HG03442 (cell line): ENCODE measurements around the gene IFIT1.
"Not testable (repeated sequence)": the region's sequence is repeated elsewhere in the genome, so short reads cannot be mapped to it uniquely, and the experiment has no call there.

Source experiments
- ATAC-seq: cut with Tn5 transposase; IDR thresholded peaks from one replicate; pipeline ENCODE4 v1.9.1; 2021; ENCODE audit warnings: mild to moderate bottlenecking, moderate library complexity; ENCODE audit not compliant: unreplicated experiment

The IFIT1 gene

DNA sequence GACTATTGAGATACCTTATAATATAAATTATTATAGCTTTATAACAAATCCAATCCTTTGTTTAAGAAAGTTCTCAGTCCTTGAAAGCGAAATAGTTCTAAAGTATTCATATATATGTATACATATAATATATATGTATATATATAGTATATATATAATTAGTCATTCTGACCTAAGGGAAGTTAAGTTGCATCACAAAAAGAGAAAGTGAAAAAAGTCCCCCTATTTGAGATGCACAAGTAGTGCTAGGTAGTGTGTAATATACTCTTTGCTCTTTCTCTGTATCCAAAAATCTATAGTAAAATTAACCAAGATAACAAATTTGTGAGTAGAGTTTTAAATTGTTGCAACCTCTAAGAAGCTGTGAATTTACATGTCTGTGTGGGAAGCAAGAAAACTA lies 27.9 kb upstream of the IFIT1 start:
- no peak for ATAC-seq

DNA sequence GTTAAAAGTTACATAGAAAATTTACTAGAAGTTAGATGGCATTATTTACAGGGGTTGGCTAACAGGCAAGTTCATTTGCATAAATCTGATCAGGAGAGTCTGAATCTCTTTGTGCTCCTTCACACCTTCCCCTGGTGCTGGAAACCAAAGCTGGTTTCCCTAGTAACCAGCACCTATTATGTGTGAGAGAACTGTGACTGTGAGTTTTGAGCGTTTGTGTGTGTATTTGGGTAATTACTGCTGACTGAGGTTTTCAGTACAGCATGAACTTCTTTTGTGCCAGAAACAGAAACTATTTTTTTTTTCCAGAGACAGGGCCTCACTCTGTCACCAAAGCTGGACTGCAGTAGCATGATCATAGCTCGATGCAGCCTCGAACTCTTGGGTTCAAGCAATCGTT lies 24.9 kb upstream of the IFIT1 start:
- peak; percentile 83 for ATAC-seq

DNA sequence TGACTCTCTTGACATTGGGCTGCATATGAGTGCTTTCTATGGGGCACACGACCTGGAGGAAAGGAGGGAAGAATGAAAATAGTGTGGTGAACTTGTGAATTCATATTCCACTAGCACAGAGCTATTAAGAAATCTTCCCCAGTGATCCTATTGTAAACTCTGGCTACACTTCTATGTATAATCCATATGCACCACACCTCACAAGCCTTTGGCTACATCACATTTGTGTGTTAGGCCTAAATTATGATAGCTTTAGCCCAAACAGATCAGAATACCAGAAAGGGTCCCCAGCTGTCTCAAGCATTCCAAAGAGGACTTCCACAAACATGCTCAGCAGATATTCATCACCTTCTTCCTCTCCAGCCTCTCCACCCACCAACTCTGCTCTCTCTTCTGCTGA lies 24.3 kb upstream of the IFIT1 start:
- ATAC-seq = no peak

DNA sequence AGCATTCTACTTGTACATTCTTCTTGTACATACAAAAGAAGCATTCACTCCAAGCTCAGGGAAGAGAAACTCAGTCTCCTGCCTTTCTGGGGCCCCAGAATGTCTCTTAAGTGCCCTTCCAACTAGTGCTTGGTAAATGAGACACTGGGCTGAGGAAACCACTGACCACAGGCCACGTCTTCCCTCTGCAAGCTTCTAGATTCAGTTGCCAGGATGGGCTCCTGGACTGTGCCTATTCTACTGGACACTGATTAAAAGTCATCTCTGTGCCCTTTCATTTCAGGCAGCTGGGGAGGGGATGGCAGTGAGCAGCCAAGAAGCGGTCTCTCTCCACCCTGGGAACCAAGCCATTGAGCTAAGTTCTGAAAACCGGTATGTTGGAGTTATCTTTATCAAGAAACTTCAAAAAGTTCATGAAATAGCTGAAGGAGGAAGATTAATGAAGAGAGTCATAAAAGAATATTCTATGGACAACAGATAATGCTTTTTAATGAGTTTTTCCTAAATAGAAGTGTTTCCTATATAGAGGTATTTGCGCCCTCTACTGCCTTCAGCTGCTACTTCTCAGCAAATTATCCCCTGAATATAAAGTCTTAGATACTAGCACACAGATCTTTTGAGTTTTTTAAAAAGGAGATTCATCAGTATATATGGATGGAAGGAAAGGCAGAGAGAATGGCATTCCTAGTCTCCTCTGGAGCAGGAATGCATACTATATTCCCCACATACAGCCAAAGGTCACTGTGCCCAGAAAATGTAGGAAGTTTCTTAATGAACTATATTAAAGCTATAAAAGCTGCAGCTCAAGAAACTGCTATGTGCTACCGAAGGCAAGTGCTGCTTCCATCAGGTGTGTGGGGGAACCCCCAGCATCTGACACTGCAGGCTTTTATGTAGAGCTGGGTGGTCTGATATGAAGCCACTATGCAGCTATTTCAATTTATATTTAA lies 23.0 kb upstream of the IFIT1 start:
- ATAC-seq = no peak

DNA sequence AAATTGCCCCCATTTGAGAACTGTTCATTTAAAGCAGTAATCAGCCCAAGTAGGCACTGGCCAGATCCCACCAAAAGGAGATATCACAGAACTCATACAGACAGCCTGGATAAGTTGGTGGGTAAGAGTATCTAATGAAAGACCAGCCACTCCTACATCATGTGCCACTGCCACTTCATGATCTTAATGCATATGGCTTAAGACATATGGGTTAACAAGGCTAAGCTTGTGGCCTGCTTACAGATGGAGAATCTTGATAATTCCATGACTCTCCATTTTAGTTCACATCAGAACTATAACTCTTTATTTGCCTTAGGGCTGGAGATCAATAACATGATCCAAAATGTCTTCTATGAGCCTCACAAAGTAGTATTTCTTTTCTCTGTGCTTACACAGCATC lies 21.3 kb upstream of the IFIT1 start:
- no peak for ATAC-seq

DNA sequence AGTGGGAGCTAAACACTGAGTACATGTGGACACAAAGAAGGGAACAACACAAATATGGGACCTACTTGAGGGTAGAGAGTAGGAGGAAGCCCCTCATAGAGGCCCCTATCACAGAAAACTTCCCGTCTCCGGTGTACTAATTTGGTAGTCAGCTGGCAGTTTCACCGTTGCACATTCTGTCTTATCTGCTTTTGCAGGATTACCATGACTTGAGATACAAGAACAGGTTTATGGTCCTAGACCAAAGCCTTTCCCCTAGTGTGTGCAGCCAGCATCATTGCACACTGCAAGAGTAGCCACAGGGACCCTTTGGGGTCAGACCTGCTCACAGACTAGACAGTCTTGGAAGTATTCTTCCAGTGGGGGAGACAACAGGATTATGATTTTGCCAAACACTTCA lies 20.4 kb upstream of the IFIT1 start:
- no peak for ATAC-seq

DNA sequence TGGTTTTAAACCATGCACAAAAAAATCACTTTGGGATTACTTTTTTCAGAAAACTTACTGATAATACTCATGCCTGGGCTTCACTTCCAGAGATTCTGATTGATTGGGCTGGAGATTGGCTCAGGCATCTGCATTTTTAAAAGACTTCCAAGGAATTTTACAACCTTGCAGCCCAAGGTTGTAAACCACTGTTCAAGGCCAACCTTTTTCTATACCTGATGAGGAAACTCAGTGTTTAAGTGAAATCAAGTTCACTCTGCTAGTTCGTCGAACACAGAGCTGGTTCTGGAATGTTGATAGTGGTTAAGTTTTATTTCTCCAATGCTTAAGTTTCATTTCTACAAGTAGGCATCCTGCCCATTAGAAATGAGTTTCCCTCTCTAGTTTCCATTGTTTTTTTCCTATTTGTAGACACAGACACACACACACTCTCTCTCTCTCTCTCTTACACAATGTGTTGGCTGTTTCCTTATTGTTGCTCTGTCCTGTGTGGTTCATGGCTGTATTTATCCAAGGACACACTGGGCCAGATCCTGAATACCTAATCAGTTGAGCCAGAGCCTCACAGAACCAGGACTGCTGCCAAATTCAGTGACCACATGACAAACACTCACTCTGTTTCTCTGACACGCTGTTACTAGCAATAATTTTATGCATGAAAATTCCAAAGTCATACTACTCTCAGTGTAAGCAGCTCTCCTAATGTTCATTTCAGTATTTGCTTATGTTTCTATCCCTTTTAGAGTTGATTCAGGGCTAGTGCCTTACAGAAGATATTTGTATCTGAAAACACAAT lies 18.3 kb upstream of the IFIT1 start:
- ATAC-seq = no peak

DNA sequence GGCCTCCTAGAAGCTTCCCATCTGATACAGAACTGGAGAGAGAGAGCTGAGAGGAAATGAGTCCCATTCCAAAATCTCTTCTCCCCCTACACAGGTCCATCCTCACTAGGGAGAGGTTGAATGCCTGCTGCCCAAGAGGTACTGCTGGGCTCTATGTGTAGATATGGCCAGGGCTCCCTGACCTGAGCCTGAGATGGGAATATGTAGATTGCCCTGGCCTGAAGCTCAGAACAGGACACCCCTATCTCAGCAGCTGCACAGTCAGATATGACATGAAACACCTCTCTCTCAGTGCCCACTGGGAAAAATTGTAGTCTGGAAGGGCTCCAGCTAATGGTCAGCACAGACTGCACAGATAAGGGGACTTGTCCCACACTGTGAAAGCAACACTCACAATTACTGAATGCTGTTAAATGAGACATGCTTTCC lies 17.7 kb upstream of the IFIT1 start:
- no peak for ATAC-seq

DNA sequence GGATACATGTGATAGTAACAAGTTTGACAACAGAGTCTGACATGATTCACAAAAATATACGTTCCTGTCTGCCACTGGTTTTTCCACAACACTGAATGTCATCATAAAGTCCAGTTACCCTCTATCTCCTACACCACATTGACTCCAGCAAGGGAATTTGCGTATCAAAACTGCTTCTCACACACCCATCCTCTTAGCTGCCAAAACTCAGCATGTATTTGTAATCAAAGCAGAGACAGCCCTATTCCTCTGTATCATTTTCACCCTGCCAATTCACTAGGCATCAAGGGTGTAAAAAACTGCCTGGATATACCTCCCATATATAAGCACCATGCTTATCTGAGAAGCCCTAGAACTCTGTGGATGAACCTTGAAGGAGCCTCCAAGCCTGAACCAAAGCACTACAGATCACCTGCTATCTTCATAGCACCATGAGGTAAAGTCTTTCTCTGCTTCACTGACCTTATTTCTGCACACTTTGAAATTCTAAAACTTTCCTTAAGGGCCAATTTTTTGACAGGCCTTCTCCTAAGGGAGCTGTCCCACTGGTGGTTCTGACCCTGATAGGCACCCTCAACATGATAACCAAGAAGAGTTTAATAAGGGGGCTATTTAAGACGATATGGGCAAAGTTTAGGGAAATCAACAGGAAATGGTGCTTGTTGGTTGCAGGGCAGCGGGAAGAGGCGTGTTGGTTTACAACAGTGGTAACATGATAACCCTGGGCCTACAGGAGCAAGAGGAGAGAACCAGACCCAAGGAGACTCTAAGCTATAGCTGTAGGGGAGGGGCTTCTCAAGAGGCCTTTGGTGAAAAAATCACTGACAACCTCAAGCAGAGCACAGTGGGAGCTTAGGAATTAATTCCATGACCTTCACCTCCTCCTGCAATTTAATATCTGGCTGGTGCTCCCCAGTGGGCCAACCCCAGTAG lies 14.5 kb upstream of the IFIT1 start, which contains the start of gene IFIT1B:
Gene IFIT1B, plus strand, starts transcription at position 352 of the 933 bp plus-strand sequence. Its CDS starts 80 bp downstream, at position 432.
- ATAC-seq = no peak

DNA sequence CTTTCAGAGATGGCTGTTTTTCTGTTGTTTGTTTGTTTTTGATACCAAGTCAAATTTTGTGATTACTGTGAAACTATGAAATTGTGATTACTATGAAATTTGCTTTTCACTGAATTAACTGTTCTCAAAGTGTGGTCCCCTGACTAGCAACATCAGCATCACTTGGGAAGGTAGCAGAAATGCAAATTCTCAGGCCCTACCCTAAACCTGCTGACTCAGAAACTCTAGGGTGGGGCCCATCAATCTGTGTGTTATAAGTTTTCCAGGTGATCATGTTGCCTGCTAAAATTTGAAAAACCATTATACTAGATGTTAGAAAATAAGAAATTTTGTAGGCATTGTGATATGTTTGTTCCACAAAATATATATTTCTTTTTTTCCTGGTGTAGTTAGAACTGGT lies 13.3 kb upstream of the IFIT1 start:
- no peak for ATAC-seq

DNA sequence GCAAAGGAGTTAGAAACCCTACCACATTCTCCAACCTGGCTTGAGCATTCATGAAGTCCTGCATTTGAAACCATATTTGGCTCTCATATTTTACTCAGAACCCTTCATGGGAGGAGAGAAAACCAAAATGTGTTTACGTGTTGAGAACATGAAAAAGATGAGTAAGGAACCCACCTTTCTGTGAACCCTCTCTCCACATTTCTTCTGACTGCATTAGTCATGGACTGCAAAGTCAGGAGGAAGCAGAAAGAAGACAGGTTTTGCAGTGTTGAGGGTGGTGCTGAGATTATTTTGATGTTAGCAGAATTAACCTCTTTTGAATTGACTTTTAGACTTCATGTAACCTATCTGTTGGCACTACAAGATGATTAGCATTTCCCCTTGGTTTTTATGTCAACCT lies 9.7 kb upstream of the IFIT1 start:
- ATAC-seq = no peak

DNA sequence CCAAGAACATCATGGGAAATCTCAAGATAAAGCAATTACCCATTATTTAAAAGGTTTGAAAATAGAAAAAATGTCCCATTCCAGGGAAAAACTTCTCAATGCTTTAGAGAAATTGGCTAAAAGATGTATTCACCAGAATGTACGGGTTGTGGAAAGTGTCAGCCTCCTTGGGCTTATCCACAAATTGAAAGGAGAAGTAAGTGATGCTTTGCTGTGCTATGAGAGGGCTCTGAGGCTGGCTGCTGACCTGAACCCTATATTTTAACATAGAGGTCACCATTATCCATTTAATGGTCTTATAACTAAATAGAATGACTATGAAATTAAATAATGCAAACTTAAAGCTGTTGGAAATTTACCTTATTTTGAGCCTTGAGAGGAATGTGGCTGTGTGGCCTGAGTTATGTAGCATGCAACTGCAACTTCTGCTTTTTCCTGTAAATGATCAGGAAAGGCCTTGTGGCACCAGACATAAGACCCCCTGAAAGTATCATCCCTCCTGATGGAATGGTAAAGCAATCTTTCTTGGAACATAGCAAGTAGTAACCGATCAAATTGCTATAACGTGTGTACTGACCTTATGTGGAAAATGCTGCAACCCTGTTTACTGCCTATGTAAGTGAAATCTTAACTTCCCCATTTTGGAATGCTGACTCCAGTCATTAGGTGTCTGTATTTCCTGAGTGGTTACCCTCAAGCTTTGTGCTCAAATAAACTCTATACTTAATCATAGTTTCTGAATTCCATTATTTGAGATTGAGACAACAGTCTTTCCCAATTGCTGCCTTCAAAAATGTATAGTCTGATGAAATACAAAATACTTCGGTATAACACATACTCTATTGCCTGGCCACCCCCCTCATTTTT lies 7.7 kb upstream of the IFIT1 start:
- ATAC-seq = no peak

DNA sequence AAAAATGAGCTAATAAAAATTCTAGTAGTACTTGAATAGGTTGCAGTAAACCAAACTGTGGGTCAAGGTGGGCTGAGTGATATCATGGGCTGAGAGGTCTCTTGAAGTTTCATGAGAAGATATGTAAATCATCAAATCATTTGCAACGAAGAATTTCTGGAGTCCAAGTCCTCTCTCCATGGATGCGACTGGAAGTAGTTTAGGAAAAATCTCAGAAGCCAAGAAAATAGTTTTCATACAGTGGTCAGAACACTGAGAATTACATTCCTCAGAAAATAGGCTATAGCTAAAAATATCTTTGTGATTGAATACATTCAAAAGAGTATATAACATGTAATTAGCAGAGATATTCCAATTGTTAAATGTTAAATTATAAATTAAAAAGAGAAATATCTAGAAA lies 3.6 kb upstream of the IFIT1 start:
- no peak for ATAC-seq

DNA sequence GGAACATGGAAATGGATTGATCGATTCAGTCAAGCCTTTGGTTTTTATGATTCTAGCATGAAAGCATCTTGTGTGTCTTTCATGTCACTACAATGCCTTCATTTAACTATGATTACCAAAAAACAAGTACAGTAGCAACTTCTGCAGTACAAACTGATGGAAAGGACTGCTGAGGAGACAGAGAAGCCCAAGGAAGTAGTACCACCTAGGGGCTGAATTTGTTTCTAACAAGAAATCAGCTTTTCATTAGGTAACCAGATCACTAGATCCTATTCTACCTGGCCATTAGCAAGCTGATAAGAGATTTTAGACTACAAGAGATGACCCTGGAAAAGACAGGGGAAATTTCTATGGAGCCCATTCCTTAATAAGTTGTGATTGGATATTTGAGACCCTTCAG lies 3.2 kb upstream of the IFIT1 start:
- no peak for ATAC-seq

DNA sequence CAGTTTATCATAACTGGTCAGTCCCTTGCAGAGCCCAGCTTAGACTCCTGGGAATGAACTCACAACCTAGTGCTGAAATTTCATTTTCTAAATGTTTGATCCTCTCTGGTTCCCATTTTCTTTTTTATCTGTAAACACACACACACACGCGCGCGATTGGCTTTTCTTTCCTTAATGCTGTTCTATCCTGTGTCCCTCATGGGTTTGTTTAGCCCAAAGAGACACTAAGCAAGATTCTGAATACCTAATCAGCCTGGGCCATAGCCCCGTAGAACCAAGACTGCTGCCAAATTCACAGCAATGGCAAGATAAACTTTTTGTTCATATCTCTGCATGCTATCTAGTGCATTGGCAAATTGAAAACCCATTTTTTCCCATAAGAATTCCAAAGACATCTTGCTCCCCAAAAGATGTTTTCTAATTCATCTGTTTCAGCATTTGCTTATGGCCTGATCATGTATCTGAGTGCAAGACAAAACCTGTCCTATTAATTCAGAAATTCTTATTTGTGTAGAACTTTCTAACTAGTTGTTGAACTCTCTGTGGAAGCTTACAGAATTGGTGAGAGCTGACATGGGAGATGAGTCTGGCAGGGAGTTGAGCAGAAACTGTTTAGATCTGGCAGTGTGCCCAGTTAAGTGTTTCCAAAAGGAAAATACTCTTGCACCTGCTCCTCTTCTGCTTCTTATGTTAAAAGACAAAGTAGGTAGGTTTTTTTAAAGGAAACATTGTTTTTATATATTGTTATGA lies 1.8 kb upstream of the IFIT1 start:
- ATAC-seq = no peak

DNA sequence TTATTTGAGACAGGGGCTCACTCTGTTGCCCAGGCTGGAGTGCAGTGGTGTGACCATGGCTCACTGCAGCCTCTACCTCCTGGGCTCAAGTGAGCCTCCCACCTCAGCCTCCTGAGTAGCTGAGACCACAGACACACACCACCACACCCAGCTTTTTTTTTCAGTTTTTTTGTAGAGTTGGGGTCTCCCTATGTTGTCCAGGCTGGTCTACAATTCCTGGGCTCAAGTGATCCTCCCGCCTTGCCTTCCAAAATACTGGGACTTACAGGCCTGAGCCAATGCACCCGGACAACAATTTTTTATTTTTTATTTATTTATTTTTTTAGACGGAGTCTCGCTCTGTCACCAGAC lies 1.2 kb upstream of the IFIT1 start:
- ATAC-seq = not testable (repeated sequence)

DNA sequence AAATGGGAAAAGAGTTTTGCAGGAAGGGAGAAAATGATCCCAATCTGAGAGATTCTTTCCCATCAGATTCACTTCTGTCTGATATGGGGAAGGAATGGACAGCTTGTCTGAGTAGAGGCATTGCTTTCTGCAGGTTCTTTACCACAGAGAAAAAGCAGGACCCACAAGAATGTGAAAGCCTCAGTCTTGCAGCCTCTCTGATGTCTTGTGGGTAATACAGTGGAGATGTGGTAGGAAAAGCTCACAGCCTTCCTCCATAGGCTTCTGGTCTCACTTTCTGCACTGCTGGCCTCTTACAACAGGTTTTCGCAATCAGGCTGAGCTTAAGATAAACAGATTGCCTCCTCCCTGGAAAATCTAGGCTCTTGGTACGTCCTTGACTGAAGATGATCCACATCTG lies 551 bp downstream of the IFIT1 start:
- no peak for ATAC-seq

DNA sequence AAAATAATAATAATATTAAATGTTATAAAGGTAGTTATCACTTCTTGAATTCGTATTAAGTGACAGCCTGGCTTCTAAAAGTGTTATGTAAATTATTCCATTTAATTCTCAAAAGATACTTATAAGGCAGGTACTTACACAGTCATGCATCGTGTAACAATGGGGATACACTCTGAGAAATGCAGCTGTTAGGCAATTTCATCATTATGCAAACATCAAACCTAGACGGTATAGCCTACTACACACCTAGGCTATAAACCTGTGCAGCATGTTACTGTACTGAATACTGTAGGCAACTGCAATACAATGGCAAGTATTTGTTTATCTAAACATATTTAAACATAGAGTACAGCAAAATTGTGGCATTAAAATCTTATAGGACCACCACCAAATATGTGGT lies 1.5 kb downstream of the IFIT1 start:
- ATAC-seq = no peak

DNA sequence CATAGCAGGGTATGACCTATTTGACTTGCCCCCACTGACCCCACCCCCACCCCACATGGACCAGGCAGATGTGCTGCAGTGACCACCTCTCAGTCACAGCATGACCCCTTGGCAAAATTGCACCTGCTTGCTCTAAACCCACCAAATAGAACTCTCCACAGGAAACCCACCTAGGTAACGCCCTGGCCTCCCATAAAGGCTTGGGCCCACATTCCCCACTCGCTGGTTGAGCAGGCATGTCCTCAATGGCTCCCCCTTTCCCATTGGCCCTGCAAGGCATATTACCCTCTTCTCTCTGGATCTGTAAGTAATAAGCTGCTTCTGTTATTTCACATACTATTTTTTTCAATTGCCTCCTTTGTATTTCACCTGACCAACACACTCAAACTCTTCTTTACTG lies 2.7 kb downstream of the IFIT1 start:
- no peak for ATAC-seq
